Measurements from ENCODE around the gene ANO6. TPM values are rescaled to one million over a fixed set of nuclear protein-coding genes. Genes with fewer than 3 reads are reported as not detected.

ANO6 gene
- total RNA-seq, 1 experiment from 2014 or later = 57.9 TPM

DNA sequence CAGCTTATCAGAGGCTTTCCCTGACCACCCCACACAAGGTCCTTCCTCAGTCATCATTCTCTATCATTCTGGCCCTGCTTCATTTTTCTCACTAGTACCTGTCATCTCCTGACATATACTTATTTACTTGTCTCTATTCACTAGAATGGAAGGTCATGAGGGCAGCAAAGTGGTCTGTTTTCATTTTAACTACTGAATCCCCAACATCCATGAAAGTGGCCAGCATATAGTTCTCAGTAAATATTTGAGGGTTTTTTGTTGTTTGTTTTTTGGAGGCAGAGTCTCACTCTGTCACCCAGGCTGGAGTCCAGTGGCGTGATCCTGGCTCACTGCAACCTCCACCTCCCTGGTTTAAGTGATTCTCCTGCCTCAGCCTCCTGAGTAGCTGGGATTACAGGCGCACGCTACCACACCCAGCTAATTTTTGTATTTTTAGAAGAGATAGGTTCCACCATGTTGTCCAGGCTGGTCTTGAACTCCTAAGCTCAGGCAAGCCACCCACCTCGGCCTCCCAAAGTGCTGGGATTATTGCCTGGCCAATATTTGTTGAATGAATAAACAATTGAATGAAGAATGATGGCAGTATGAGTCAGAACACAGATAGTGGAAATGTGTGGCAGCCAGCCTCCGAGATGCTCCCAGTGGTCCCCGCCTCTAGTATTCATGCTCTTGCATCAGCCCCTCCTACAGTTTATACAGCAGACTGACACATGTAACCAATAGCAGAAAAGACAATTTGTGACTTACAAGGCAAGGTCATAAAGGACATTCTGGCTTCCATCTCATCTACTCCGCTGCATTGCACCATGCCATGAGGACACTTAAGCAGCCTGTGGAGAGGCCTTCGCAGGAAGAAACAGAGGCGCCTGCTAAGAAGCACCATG is 7.0 kb upstream of the ANO6 start:
- in situ Hi-C loops (cut with HindIII; ENCODE audit: low pct_unique_long_range_greater_than_20kb, low sequenced_read_pairs) = no loop called here
- peak; percentile 45 for DNase-seq (ENCODE audit: low read depth)

DNA sequence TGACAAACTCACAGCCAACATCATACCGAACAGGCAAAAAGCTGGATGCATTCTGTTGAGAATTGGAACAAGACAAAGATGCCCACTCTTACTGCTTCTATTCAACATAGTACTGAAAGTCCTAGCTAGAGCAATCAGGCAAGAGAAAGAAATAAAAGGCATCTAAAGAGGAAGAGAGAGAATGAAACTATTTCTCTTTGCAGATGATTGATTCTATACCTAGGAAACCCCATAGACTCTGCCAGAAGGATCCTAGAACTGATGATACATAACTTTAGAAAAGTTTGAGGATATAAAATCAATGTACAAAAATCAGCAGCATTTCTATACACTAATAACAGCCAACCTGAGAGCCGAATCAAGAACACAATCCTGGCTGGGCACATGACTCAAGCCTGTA is 6.1 kb upstream of the ANO6 start:
- in situ Hi-C loops (cut with HindIII; ENCODE audit: low pct_unique_long_range_greater_than_20kb, low sequenced_read_pairs) = no loop called here
- DNase-seq (ENCODE audit: low read depth) = no peak

DNA sequence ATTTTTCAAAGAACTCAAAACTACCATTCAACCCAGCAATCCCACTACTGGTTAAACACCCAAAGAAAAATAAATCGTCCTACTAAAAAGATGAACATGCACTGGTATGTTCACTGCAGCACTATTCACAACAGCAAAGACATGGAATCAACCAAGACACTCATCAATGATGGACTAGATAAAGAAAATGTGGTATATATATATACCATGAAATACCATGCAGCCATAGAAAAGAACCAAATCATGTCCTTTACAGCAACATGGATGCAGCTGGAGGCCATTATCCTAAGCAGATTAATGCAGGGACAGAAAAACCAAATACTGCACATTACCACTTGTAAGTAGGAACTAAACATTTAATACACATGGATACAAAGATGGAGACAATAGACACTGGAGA is 3.8 kb upstream of the ANO6 start:
- in situ Hi-C loops (cut with HindIII; ENCODE audit: low pct_unique_long_range_greater_than_20kb, low sequenced_read_pairs) = no loop called here

DNA sequence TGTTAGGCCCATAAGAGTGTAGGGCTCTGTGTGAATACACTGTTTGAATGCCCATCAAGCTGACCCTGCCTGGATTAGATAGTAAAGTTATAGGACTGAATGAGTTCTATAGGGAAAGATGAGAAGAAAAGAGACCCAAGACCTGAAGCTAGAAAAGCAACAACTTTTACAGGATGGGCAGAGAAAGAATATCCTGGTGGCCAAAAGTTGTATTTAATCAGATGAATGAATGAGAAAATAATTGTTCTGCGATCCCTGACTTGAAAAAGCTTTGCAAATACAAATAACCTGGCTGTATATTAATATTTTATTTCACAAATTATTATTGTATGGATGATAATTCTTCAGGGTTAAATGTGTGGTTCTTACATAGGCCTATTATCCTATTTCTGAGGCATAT is 2.8 kb upstream of the ANO6 start:
- in situ Hi-C loops (cut with HindIII; ENCODE audit: low pct_unique_long_range_greater_than_20kb, low sequenced_read_pairs) = no loop called here
- DNase-seq (ENCODE audit: low read depth) = no peak

More for the DNA sequence above, 3.8 kb upstream of the ANO6 start:
- DNase-seq (ENCODE audit: low read depth) = no peak

DNA sequence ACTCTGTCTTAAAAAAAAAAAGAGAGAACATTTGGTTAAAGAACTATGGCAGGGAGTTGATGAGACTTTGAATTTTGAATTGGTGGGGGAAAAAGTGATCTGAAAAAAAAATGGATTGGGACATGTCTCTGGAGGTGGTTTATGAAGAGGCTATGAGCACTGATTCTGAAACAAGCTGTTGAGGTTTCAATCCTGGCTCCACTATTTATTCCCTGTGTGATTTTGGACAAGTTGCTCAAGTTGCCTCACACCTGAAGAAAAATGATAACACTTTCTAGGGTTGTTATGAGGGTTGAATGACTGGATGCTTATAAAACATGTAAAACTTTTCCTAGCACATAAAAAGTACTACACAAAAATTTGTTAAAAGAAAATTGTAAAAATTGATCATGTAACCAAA is 1.8 kb upstream of the ANO6 start:
- DNase-seq (ENCODE audit: low read depth) = no peak
- in situ Hi-C loops (cut with HindIII; ENCODE audit: low pct_unique_long_range_greater_than_20kb, low sequenced_read_pairs) = no loop called here

DNA sequence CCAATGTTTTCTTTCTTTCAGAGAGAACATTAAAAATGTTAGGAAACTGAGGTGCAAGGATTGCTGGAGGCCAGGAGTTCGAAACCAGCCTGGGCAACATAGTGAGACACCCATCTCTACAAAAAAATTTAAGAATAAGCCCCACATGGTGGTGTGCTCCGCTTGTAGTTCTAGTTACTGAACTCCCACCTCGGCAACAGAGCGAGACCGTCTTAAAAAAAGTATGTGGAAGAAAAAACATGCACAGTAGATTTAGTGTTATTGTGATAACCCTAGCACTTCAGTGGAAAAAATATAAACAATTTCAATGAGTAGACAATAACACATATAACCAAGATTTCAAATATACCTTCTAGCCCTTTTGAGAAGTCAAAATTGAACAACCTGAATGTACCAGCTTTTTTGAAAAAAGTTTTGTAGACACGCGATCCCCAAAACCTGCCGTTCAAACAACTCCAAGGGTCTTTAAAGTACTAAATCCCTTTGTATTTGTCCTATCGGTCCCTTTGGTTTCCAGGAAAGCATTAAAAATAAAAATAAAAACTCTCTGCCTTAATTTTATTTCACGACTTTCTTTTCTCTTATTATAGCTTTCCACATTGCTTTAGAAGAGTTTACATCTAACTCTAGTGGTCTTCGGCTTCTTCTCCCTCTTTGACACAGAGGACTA is 1.0 kb upstream of the ANO6 start:
- peak; percentile 7 for DNase-seq (ENCODE audit: low read depth)
- in situ Hi-C loops (cut with HindIII; ENCODE audit: low pct_unique_long_range_greater_than_20kb, low sequenced_read_pairs) = no loop called here

DNA sequence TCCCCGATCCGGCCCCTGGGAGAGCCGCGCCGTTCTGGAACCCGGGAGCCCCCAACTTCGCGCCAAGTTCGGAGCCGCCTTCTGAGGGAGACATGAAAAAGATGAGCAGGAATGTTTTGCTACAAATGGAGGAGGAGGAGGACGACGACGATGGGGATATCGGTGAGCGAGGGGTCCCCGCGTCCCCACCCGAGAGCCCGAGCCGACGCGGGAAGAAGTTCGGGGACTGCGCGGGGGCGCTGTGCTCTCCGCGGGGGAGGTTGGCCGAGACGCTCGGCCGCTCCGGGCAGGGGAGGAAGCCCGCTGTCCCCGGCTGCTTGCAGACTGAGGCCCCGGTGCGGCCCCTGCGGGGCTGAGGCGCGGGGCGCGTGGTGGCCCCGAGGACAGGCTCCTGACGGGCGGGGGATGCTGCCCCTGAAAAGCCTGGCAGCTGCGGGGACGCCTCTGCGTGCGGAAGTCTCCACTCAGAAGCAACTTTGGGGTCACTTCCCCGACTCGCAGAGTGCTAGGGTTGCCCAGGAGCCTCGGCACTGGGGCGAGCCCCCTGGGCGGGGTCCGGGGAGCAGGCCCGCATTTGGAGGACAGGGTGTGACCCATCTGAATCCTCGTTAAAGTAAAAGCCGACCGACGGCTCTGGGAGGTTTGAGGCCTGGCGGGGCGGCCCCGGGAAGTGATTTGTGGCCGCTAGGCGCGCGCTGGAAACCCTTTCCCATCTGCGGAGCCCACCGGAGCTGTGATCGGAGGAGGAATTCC is 511 bp downstream of the ANO6 start:
- in situ Hi-C loops (cut with HindIII; ENCODE audit: low pct_unique_long_range_greater_than_20kb, low sequenced_read_pairs) = no loop called here

DNA sequence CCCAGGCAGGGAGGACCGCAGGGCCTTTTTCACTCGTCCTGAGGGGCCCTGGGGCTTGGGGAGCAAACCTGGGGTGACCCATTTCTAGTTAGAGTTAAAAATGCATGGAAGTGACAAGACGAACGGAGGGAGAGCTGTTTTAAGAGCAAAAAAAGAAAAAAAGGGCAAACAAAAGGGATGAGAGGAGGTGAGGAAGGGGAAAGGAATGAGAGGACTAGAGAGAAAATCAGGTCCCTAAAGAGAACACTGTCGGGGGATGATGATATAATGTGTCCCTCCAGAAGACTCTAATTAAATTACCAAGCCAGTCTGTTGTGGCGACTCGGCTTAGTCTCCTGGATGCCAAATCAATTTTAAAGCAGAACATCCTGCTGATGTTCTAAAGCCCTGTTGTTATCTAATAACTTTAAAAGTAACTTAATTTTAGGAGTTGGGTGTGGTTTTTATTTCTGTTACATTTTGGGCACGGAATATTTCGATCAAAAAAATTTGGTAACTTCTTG is 1.1 kb downstream of the ANO6 start:
- in situ Hi-C loops (cut with HindIII; ENCODE audit: low pct_unique_long_range_greater_than_20kb, low sequenced_read_pairs) = no loop called here
- DNase-seq (ENCODE audit: low read depth) = no peak

More for the DNA sequence above, 511 bp downstream of the ANO6 start:
- DNase-seq (ENCODE audit: low read depth) = peak; percentile 61

DNA sequence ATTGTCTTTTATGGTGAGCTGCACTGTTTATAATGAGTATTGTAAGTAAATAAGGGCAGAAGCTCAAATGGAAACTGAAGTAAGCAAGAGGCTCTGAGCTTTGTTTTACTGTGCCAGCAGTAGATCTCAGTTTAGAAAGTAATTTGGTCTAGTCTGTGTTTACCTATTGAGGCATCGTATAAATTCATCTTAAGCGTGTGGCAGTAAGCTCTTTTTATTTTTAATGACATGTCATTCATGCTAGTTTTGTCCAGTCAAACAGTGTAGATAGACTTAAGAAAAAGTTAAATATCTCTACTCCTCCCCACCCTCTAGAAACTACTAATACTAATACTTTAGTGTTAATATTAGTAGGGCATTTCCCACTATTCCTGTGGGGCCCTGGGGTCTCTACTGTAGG is 2.0 kb downstream of the ANO6 start:
- in situ Hi-C loops (cut with HindIII; ENCODE audit: low pct_unique_long_range_greater_than_20kb, low sequenced_read_pairs) = no loop called here

DNA sequence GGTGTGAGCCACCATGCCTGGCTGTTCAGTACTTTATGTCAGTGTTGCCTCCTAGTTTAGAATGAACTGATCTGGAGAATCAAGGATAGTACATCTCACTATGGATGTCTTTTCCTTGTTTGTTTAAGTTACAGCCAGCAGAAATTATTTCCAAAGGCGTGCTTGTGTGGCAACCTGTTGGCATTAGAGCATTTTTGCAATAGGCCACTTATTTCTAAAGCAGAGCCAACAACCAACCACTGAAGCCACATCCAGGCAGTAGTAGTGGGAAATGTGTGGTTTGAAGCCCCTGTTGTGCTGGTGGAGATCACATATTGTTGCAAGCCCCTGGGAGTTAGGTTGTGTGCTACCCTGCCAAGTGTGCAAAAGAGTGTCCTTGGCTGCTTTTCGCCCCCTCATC is 3.7 kb downstream of the ANO6 start:
- in situ Hi-C loops (cut with HindIII; ENCODE audit: low pct_unique_long_range_greater_than_20kb, low sequenced_read_pairs) = no loop called here
- peak; percentile 9 for DNase-seq (ENCODE audit: low read depth)

More for the DNA sequence above, 2.0 kb downstream of the ANO6 start:
- DNase-seq (ENCODE audit: low read depth) = no peak

DNA sequence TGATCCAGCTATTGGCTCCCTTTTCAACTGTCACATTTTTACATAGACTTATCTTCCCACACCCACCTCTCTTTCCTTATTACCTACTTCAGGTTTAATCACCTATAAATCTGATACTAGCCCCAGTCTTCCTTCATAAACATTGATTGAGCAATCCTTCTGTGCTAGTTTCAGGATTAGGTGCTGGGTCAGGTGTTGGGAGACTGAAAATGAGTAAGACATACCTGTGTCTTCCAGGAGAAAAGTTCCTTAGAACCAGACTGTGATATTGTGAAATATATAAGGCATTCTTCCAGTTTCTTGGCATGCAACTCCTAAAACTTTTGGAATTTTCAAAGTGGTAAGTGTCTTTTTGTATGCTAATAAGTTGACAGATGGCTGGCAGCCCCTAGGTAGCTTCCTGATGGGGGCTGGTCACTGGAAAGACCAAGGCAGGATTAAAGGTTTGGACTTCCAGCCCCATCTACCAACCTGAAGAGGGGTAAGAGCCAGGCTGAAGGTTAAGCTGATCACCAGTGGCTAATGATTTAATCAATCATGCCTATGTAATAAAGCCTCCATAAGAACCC is 4.6 kb downstream of the ANO6 start:
- no peak for DNase-seq (ENCODE audit: low read depth)
- in situ Hi-C loops (cut with HindIII; ENCODE audit: low pct_unique_long_range_greater_than_20kb, low sequenced_read_pairs) = no loop called here

DNA sequence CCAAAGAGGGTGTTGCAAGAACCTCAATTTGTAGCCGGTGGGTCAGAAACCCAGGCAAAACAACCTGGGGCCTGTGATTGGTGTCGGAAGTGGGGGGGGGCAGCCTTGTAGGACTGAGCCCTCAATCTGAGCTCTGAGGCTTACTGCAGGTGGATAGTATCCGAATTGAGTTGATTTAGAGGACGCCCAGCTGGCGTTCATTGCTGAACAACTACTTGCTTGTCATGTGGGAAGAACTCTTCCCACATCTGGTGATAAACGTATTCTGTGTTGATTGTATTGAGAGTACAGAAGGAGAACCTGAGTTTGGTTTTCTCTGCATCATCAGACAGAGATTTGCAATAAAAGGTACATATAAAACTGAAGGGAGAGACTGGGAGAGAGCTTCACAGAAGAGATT is 5.1 kb downstream of the ANO6 start:
- no peak for DNase-seq (ENCODE audit: low read depth)
- in situ Hi-C loops (cut with HindIII; ENCODE audit: low pct_unique_long_range_greater_than_20kb, low sequenced_read_pairs) = no loop called here

DNA sequence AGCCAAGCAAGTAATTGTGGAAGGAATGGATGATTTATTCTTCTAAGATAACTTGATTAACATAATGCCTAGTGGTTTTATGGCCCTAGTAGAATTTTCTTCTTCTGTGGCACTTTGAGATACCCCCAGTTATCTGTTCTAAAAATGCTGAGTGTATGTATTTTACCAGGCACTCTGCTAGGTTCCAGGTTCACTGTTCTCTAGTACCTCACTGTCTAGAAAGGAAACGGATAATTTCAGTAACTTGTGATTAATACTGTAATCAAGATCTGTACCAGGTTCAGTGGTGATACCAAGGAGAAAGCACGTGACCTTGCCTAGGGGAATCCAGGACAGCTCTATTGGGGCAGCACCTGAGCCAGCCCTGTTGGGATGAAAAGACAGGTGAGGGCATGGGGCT is 8.0 kb downstream of the ANO6 start:
- in situ Hi-C loops (cut with HindIII; ENCODE audit: low pct_unique_long_range_greater_than_20kb, low sequenced_read_pairs) = no loop called here
- no peak for DNase-seq (ENCODE audit: low read depth)

DNA sequence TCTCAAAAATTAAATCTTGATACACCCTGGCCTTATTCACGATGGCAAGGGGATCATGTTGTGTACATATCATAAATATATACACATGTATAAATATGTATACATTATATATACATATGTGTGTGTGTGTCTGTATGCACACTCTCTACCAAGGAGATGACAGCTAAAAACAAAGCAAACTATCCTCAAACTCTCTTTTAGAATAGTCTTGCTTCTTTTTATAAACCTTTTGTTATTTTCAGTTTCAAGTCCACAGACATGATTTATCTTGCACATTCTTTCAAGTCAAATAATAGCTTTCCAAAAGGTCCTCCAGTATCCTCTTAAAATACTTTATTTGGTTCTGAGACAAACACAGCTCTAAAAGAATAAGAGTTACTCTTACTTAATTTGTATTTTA is 8.4 kb downstream of the ANO6 start:
- DNase-seq (ENCODE audit: low read depth) = no peak
- in situ Hi-C loops (cut with HindIII; ENCODE audit: low pct_unique_long_range_greater_than_20kb, low sequenced_read_pairs) = no loop called here

DNA sequence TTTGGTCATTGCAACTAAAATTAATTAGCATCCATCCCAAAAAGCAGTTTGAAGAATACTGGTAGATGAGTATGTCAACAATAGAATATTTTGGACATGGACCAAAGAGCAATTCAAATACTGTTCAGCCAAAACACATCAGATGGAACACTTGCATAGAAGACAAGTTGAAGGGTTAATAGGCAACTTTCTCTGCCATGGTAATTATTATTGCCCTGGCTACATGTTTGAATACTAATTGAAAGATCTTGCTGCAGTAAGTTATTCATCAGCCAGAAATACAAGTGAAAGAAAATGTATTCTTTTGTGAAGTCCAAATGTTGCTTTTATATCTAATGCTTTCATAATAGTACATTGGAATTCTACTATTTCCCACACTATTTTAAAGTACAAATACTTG is 10.1 kb downstream of the ANO6 start:
- no peak for DNase-seq (ENCODE audit: low read depth)
- in situ Hi-C loops (cut with HindIII; ENCODE audit: low pct_unique_long_range_greater_than_20kb, low sequenced_read_pairs) = no loop called here

DNA sequence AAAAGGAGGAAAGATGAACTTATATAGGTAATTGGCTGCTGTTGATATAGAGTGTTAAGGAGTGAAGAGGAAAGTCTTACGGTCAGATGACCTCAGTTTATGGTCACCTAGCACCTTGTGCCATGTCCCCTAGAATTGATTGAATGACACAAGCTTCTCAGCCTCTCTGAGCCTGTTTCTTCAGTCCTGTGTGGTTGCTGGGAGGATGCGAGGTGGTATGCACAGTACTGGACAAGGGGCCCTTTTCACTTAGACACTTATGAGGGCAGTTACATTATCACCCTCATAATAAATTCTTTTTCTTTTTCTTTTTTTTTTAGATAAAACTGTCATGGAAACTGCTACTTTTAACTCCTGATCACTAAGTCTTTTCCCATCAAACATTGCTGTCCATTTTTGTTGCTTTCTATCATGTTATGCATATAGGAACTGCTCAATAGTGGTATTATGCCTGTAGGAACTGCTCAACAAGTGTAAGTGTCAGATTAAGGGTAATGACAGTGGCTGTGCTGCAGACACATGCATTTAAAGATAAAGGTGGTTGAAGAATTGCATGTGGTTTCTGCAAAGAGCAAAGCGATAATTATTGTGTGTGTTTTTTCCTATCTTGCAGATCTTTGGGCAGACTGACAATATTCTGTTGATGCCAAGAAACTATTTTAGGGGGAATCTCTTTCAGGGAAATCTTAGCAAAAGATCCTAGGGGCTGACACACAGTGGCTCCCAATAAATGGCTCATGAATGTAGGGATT is 11.6 kb downstream of the ANO6 start:
- DNase-seq (ENCODE audit: low read depth) = no peak
- in situ Hi-C loops (cut with HindIII; ENCODE audit: low pct_unique_long_range_greater_than_20kb, low sequenced_read_pairs) = no loop called here

DNA sequence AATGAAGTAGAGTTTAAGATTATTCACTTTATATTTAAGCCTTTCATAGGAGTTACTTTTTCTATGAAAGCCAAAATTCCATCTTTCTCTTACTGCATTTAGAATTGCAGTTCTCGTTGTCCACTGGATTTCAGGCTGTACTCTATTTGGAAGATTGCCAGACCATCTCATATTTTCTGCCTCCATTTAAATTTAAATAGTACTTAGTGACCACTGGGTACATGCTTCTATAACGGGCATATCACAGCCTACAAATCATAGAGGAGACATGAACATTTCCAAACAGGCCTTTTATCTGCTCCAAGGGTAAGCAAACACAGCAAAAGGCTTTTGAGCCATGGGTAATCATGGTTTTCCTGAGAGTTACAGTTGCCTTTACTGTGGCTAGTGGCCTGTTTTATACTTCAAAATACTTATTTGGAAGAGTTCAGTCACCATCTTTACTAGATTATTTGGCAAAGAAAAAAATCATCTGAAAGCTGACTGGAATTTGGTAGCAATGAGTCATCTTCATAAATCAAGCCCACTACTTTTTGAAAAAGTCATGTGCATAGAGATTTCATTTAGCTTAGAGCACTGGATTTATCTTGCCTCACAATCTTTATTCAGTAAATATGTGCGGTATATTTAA is 15.7 kb downstream of the ANO6 start:
- DNase-seq (ENCODE audit: low read depth) = peak; percentile 37
- in situ Hi-C loops (cut with HindIII; ENCODE audit: low pct_unique_long_range_greater_than_20kb, low sequenced_read_pairs) = no loop called here

Measured in Caki2 (cell line).